HL-60 (cell line): ENCODE measurements around the gene NPSR1.

Experiments used
- CTCF ChIP-seq: IDR thresholded peaks from one replicate; pipeline ENCODE4 v1.5.1; 2011; ENCODE audit warnings: low read length, control low read depth, inconsistent platforms; ENCODE audit not compliant: insufficient read depth
- GABPA ChIP-seq: IDR thresholded peaks from 2 replicates; pipeline ENCODE4 v1.6.1; 2012; ENCODE audit warnings: low read depth
- POLR2AphosphoS5 ChIP-seq: IDR thresholded peaks from 2 replicates; pipeline ENCODE4 v1.6.1; 2012; ENCODE audit warnings: low read depth
- SPI1 ChIP-seq: IDR thresholded peaks from 2 replicates; pipeline ENCODE4 v1.6.1; 2012; ENCODE audit warnings: low read depth, mild to moderate bottlenecking, borderline replicate concordance

GRCh38 chr7:34728156-34728555 is 70.1 kb downstream of the NPSR1 start:
- TF ChIP-seq CTCF (no peak), POLR2AphosphoS5 (no peak), SPI1 (no peak), GABPA (no peak)
